Tibial nerve (tissue), 3 donors: ENCODE results near the gene DYNAP.

Experiments
- POLR2A ChIP-seq, 2 donors: fragments of 450-650 bp; IDR thresholded peaks; one replicate each; pipeline ENCODE4 v1.6.1; 2017; ENCODE audit warnings: antibody characterized with exemption in 2 of 2, mild to moderate bottlenecking in 2 of 2, moderate library complexity in 2 of 2
- TF ChIP-seq, protein P1 (sequence below), 5 experiments: fragments of 200-600 bp in 3 of 5; fragments of 450-650 bp in 2 of 5; sonication (generic) in 3 of 5; IDR thresholded peaks; one replicate each; pipeline ENCODE4 v1.5.1; 2016 to 2019; ENCODE audit warnings: antibody characterized with exemption in 5 of 5, mild to moderate bottlenecking in 3 of 5, moderate library complexity in 2 of 5

DNA sequence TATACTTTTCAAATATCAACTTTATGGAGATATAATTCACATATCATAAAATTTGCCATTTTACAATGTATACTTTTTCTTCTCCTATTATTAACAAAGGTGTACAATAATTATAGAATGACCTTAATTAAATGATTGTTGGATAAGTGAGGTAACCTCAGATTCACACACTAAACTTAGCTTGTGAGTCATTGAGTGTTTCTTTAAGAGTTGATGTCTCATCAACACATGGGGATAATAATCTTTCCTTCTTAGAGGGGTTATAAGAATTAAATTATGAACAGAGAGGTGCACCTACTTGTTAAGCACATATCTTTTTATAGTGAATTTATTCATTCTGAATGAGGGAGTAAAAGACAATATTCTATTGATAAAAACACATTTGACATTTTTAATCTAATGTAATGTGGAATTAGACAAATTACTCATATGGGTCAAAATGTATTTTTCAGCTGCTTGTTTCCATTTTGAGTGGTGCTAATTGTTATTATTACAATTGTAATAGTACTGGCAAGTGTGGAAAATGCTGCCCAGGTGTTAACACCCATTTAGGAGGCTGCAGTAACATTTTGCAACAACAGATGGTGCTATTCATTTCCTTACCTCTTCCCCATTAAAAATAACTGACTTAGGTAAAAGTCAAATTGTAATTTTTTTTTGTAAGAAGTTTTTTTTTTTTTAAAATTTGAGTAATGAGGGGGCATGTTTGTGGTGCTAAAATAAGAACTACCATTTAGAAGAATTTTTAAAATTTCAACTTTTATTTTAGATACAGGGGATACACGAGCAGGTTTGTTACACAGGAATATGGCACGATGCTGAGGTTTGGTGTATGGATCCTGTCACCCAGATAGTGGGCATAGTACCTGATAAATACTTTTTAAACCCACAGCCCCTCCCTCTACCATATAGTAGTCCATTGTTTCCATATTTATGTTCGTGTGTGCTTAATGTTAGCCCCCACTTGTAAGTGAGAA lies 32.1 kb upstream of the DYNAP start:
- TF ChIP-seq, protein P1, sequence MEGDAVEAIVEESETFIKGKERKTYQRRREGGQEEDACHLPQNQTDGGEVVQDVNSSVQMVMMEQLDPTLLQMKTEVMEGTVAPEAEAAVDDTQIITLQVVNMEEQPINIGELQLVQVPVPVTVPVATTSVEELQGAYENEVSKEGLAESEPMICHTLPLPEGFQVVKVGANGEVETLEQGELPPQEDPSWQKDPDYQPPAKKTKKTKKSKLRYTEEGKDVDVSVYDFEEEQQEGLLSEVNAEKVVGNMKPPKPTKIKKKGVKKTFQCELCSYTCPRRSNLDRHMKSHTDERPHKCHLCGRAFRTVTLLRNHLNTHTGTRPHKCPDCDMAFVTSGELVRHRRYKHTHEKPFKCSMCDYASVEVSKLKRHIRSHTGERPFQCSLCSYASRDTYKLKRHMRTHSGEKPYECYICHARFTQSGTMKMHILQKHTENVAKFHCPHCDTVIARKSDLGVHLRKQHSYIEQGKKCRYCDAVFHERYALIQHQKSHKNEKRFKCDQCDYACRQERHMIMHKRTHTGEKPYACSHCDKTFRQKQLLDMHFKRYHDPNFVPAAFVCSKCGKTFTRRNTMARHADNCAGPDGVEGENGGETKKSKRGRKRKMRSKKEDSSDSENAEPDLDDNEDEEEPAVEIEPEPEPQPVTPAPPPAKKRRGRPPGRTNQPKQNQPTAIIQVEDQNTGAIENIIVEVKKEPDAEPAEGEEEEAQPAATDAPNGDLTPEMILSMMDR (IDR thresholded peaks at IDR 0.05) = peak in 3 of 5 experiments; percentile 20 to 50 (median 32)
- TF ChIP-seq POLR2A (IDR thresholded peaks at IDR 0.05) = no peak
